ENCODE data around the gene UGT2B28.
"Not testable (repeated sequence)": the region's sequence is repeated elsewhere in the genome, so short reads cannot be mapped to it uniquely, and the experiment has no call there.

UGT2B28 gene

GRCh38 chr4:69322055-69322454, 41.8 kb downstream of the UGT2B28 start:
- Mint-ChIP-seq H3K36me3 (no peaks in the 10 kb centered on the region), H3K27ac (no peak overlapping the region), H3K9me3 (ENCODE audit: low read depth) (no peaks in the 10 kb centered on the region), H3K4me3 (no peak overlapping the region), H3K4me1 (ENCODE audit: low read depth) (no peaks in the 10 kb centered on the region), H3K27me3 (no peaks in the 10 kb centered on the region)

GRCh38 chr4:69323284-69323683, 43.0 kb downstream of the UGT2B28 start:
- Mint-ChIP-seq H3K4me1 (ENCODE audit: low read depth) (no peaks in the 10 kb centered on the region), H3K27ac (no peak overlapping the region), H3K36me3 (no peaks in the 10 kb centered on the region), H3K9me3 (ENCODE audit: low read depth) (no peaks in the 10 kb centered on the region), H3K27me3 (no peaks in the 10 kb centered on the region), H3K4me3 (no peak overlapping the region)

- Mint-ChIP-seq H3K27ac (no peak overlapping the region), H3K27me3 (no peaks in the 10 kb centered on the region), H3K4me1 (ENCODE audit: low read depth) (no peaks in the 10 kb centered on the region), H3K9me3 (ENCODE audit: low read depth) (peaks cover 7% of the 10 kb centered on the region), H3K36me3 (no peaks in the 10 kb centered on the region), H3K4me3 (no peak overlapping the region)
These were observed 50.2 kb downstream of the UGT2B28 start for GRCh38 chr4:69330345-69331047.

- not testable (repeated sequence) for H3K4me1 Mint-ChIP-seq (ENCODE audit: low read depth); H3K27ac Mint-ChIP-seq; H3K36me3 Mint-ChIP-seq; H3K9me3 Mint-ChIP-seq (ENCODE audit: low read depth); H3K27me3 Mint-ChIP-seq; H3K4me3 Mint-ChIP-seq
These were observed 51.0 kb downstream of the UGT2B28 start for GRCh38 chr4:69331304-69331703.

- H3K27me3 Mint-ChIP-seq; H3K9me3 Mint-ChIP-seq (ENCODE audit: low read depth); H3K36me3 Mint-ChIP-seq; H3K27ac Mint-ChIP-seq; H3K4me1 Mint-ChIP-seq (ENCODE audit: low read depth); H3K4me3 Mint-ChIP-seq: not testable (repeated sequence)
These were observed 55.2 kb downstream of the UGT2B28 start for GRCh38 chr4:69335485-69335884.

- H3K4me3 Mint-ChIP-seq; H3K36me3 Mint-ChIP-seq; H3K9me3 Mint-ChIP-seq (ENCODE audit: low read depth); H3K27me3 Mint-ChIP-seq; H3K27ac Mint-ChIP-seq; H3K4me1 Mint-ChIP-seq (ENCODE audit: low read depth): not testable (repeated sequence)
These were observed 62.8 kb downstream of the UGT2B28 start for GRCh38 chr4:69343114-69343513.

GRCh38 chr4:69343558-69344420, 63.5 kb downstream of the UGT2B28 start:
- not testable (repeated sequence) for H3K9me3 Mint-ChIP-seq (ENCODE audit: low read depth); H3K36me3 Mint-ChIP-seq; H3K27me3 Mint-ChIP-seq; H3K27ac Mint-ChIP-seq; H3K4me3 Mint-ChIP-seq; H3K4me1 Mint-ChIP-seq (ENCODE audit: low read depth)
